SK-N-SH (cell line): ENCODE results near the gene CDIPT. TPM values are rescaled to one million over a fixed set of nuclear protein-coding genes. Genes with fewer than 3 reads are reported as not detected.

Source experiments
- CTCF ChIA-PET: fragments of 300-600, 350-600 bp; formaldehyde crosslinking; extraction: SDS; loops from one replicate; lab custom pipeline; 2021; lab: Yijun Ruan, JAX
- POLR2A ChIA-PET: fragments of 350-600 bp; sonication (Branson Sonifier 250); formaldehyde crosslinking; extraction: SDS; loops from one replicate; lab custom pipeline; 2020; ENCODE audit warnings: antibody characterized with exemption, inconsistent platforms; lab: Yijun Ruan, JAX
- DNase-seq: peaks from one replicate; pipeline ENCODE4 v3.0.0; 2012
- H2AFZ ChIP-seq: fragments of 200-600 bp; sonication (generic); 2 replicates; pipeline ENCODE4 v1.8.1; 2016; ENCODE audit warnings: antibody characterized with exemption, mild to moderate bottlenecking, low read depth
- H3F3A ChIP-seq: fragments of 200-600 bp; sonication (generic); replicated peaks from 2 replicates; pipeline ENCODE3; 2016; ENCODE audit warnings: antibody characterized with exemption, mild to moderate bottlenecking; ENCODE audit not compliant: insufficient read depth
- H3K27ac ChIP-seq, 2 experiments: fragments of 200-500 bp in 1 of 2; fragments of 200-600 bp in 1 of 2; sonication (Bioruptor generic) in 1 of 2; sonication (generic), shearing (Covaris generic) in 1 of 2; 2 replicates each; pipeline versions ENCODE4 v1.5.1 to v1.6.1; 2014 to 2016; ENCODE audit warnings: low read depth in 2 of 2, inconsistent platforms in 1 of 2, low read length in 1 of 2, mild to moderate bottlenecking in 1 of 2, mixed read lengths in 1 of 2
- H3K27me3 ChIP-seq: fragments of 200-600 bp; sonication (generic), shearing (Covaris generic); 2 replicates; pipeline ENCODE4 v1.6.1; 2016; ENCODE audit warnings: mixed run types; ENCODE audit not compliant: insufficient read depth
- H3K36me3 ChIP-seq, 2 experiments: fragments of 200-500 bp in 1 of 2; fragments of 200-600 bp in 1 of 2; sonication (Bioruptor generic) in 1 of 2; sonication (generic) in 1 of 2; replicated peaks in 1 of 2; 2 replicates each; pipeline versions ENCODE3 to v1.5.1; 2014 to 2016; ENCODE audit warnings: low read length in 1 of 2, mild to moderate bottlenecking in 1 of 2; ENCODE audit not compliant: insufficient read depth in 2 of 2, control insufficient read depth in 1 of 2
- H3K4me1 ChIP-seq, 2 experiments: fragments of 200-500 bp in 1 of 2; fragments of 200-600 bp in 1 of 2; sonication (Bioruptor generic) in 1 of 2; sonication (generic), shearing (Covaris generic) in 1 of 2; 2 replicates each; pipeline versions ENCODE4 v1.5.1 to v1.6.1; 2014 to 2016; ENCODE audit warnings: low read depth in 1 of 2, low read length in 1 of 2, mixed run types in 1 of 2; ENCODE audit not compliant: insufficient read depth in 2 of 2, control insufficient read depth in 1 of 2
- H3K4me2 ChIP-seq: fragments of 200-600 bp; sonication (generic), shearing (Covaris generic); 2 replicates; pipeline ENCODE4 v1.6.1; 2017; ENCODE audit warnings: mixed run types
- H3K4me3 ChIP-seq, 2 experiments: fragments of 200-500 bp in 1 of 2; fragments of 200-600 bp in 1 of 2; sonication (Bioruptor generic) in 1 of 2; sonication (generic), shearing (Covaris generic) in 1 of 2; 2 replicates each; pipeline versions ENCODE4 v1.5.1 to v1.8.1; 2014 to 2016; ENCODE audit warnings: low read depth in 2 of 2, inconsistent platforms in 1 of 2, low read length in 1 of 2, mild to moderate bottlenecking in 1 of 2, mixed read lengths in 1 of 2, moderate library complexity in 1 of 2
- H3K79me2 ChIP-seq: fragments of 200-600 bp; sonication (generic); 2 replicates; pipeline ENCODE4 v1.8.1; 2017; ENCODE audit warnings: mild to moderate bottlenecking; ENCODE audit not compliant: insufficient read depth
- H3K9ac ChIP-seq: fragments of 200-600 bp; sonication (generic); 2 replicates; pipeline ENCODE4 v1.6.1; 2017; ENCODE audit warnings: mixed run types
- H3K9me2 ChIP-seq: fragments of 200-600 bp; sonication (generic); 2 replicates; pipeline ENCODE4 v1.6.1; 2017; ENCODE audit warnings: mixed run types
- H3K9me3 ChIP-seq: fragments of 200-600 bp; sonication (generic); 2 replicates; pipeline ENCODE4 v1.6.1; 2017; ENCODE audit warnings: mixed run types, mild to moderate bottlenecking, moderate library complexity
- H4K20me1 ChIP-seq: fragments of 200-600 bp; sonication (generic); 2 replicates; pipeline ENCODE4 v1.6.1; 2017; ENCODE audit warnings: mild to moderate bottlenecking, mixed run types; ENCODE audit not compliant: insufficient read depth
- CTCF ChIP-seq: fragments of 200-600 bp; sonication (generic); IDR thresholded peaks from 2 replicates; pipeline ENCODE4 v1.6.1; 2017; ENCODE audit warnings: antibody characterized with exemption, mild to moderate bottlenecking, moderate library complexity
- ELF1 ChIP-seq: IDR thresholded peaks from 2 replicates; pipeline ENCODE4 v1.4.0; 2012
- EP300 ChIP-seq, 2 experiments: IDR thresholded peaks; 2 replicates each; pipeline versions ENCODE4 v1.4.0 to v1.6.1; 2012; ENCODE audit warnings: borderline replicate concordance in 1 of 2, low read depth in 1 of 2, low read length in 1 of 2
- EZH2phosphoT487 ChIP-seq: fragments of 200-600 bp; sonication (generic); IDR thresholded peaks from 2 replicates; pipeline ENCODE4 v1.6.1; 2017; ENCODE audit warnings: low read depth, mixed run types, mild to moderate bottlenecking, antibody characterized with exemption, moderate library complexity, borderline replicate concordance
- FOSL2 ChIP-seq: IDR thresholded peaks from 2 replicates; pipeline ENCODE4 v1.4.0; 2012; ENCODE audit warnings: low read depth, mild to moderate bottlenecking, moderate library complexity, borderline replicate concordance
- FOXJ3 ChIP-seq: sonication (generic); formaldehyde crosslinking; IDR thresholded peaks from 2 replicates; pipeline ENCODE4 v1.5.1; 2020; ENCODE audit warnings: mild to moderate bottlenecking, missing genetic modification reagents
- FOXM1 ChIP-seq: IDR thresholded peaks from 2 replicates; pipeline ENCODE4 v1.4.0; 2012; ENCODE audit warnings: low read depth, mild to moderate bottlenecking
- GATA2 ChIP-seq: sonication (generic); formaldehyde crosslinking; IDR thresholded peaks from 2 replicates; pipeline ENCODE4 v1.5.0; 2020; ENCODE audit warnings: mild to moderate bottlenecking, missing genetic modification reagents
- IRF3 ChIP-seq: fragments of 150-350 bp; IDR thresholded peaks from 2 replicates; pipeline ENCODE4 v1.6.1; 2016; ENCODE audit warnings: mild to moderate bottlenecking, low read depth, low read length
- MAX ChIP-seq: IDR thresholded peaks from 2 replicates; pipeline ENCODE4 v1.4.0; 2012; ENCODE audit warnings: low read depth
- MEF2A ChIP-seq: IDR thresholded peaks from 2 replicates; pipeline ENCODE4 v1.4.0; 2012; ENCODE audit warnings: low read depth, borderline replicate concordance
- NFIC ChIP-seq: IDR thresholded peaks from 2 replicates; pipeline ENCODE4 v1.4.0; 2012; ENCODE audit warnings: borderline replicate concordance
- RAD21 ChIP-seq: IDR thresholded peaks from 2 replicates; pipeline ENCODE4 v1.6.1; 2012; ENCODE audit warnings: mild to moderate bottlenecking, low read length
- RCOR1 ChIP-seq: fragments of 150-350 bp; IDR thresholded peaks from 2 replicates; pipeline ENCODE4 v1.6.1; 2017; ENCODE audit warnings: antibody characterized with exemption, low read length
- TAF1 ChIP-seq: IDR thresholded peaks from 2 replicates; pipeline ENCODE4 v1.6.1; 2012; ENCODE audit warnings: low read depth, mild to moderate bottlenecking, low read length, moderate library complexity, borderline replicate concordance
- USF1 ChIP-seq: IDR thresholded peaks from 2 replicates; pipeline ENCODE4 v1.4.0; 2012; ENCODE audit warnings: low read depth, borderline replicate concordance
- USF2 ChIP-seq: fragments of 150-350 bp; IDR thresholded peaks from 2 replicates; pipeline ENCODE4 v1.6.1; 2017; ENCODE audit warnings: antibody characterized with exemption, low read length, low read depth, borderline replicate concordance
- ZBTB33 ChIP-seq: IDR thresholded peaks from 2 replicates; pipeline ENCODE4 v1.4.0; 2012; ENCODE audit warnings: low read depth, borderline replicate concordance
- WGBS: methylation state at CpG from one replicate; pipeline ENCODE4 v1.1.6; 2017; ENCODE audit warnings: low lambda C conversion rate; 5-methylcytosine and 5-hydroxymethylcytosine counted together
- polyA plus RNA-seq, 3 experiments: library from polyadenylated mRNA; depleted of rRNA; stranded (reverse); fragments of >200 nt; gene quantifications; 2 replicates each; pipeline ENCODE4 v1.2.3, GENCODE V29; 2012

Gene CDIPT
- polyA plus RNA-seq, 1 of the 3 experiments (the other 2 are of a cell fraction), result 90.7 TPM

- Histone ChIP-seq H4K20me1 (no peaks in the 10 kb centered on the region), H3K27ac (no peak overlapping the region), H3K79me2 (peaks cover 1% of the 10 kb centered on the region), H3F3A (peaks cover 4% of the 10 kb centered on the region), H3K9me2 (no peaks in the 10 kb centered on the region), H3K4me3 (no peak overlapping the region), H3K9ac (no peak overlapping the region), H3K4me1 (no peaks in the 10 kb centered on the region), H2AFZ (no peak overlapping the region), H3K27me3 (no peaks in the 10 kb centered on the region), H3K36me3 (peaks cover 25 to 41% of the 10 kb centered on the region in 2 experiments), H3K9me3 (no peaks in the 10 kb centered on the region), H3K4me2 (no peak overlapping the region)
- 95% methylated on average over 7 of the region's 7 CpGs for WGBS
- TF ChIP-seq TAF1 (no peak), RAD21 (no peak), GATA2 (CRISPR knock-in tag) (no peak), EZH2phosphoT487 (no peak), MAX (no peak), USF1 (no peak), EP300 (IDR thresholded peaks at IDR 0.05; ENCODE audit: borderline replicate concordance in 1 of 2, low read depth in 1 of 2, low read length in 1 of 2) (no peak), NFIC (no peak), FOXJ3 (no peak), USF2 (no peak), ZBTB33 (no peak), FOXM1 (no peak), FOSL2 (no peak), MEF2A (no peak), IRF3 (no peak), RCOR1 (no peak), CTCF (no peak), ELF1 (no peak)
- CTCF ChIA-PET, result interaction anchor here (3.0 to 3.9 kb wide), 2 partner anchors 13 to 19 kb away, joined by 8 to 19 read pairs; partner anchors contain the start of gene PAGR1
- DNase-seq, result no peak
- POLR2A ChIA-PET, result no interaction called here
Observed at GRCh38 chr16:29835926-29836325, 27.1 kb downstream of the CDIPT start.
